HPDE6-E6E7 (cell line): Measurements from ENCODE around the gene FBLN2.
A peak's percentile ranks its signal among the peaks of the same experiment; 100 is the strongest.

ENCODE experiments used
- DNase-seq: peaks from one replicate; pipeline ENCODE4 v3.0.0; 2011; ENCODE audit warnings: missing footprints; ENCODE audit errors: extremely low spot score

FBLN2 gene

DNA sequence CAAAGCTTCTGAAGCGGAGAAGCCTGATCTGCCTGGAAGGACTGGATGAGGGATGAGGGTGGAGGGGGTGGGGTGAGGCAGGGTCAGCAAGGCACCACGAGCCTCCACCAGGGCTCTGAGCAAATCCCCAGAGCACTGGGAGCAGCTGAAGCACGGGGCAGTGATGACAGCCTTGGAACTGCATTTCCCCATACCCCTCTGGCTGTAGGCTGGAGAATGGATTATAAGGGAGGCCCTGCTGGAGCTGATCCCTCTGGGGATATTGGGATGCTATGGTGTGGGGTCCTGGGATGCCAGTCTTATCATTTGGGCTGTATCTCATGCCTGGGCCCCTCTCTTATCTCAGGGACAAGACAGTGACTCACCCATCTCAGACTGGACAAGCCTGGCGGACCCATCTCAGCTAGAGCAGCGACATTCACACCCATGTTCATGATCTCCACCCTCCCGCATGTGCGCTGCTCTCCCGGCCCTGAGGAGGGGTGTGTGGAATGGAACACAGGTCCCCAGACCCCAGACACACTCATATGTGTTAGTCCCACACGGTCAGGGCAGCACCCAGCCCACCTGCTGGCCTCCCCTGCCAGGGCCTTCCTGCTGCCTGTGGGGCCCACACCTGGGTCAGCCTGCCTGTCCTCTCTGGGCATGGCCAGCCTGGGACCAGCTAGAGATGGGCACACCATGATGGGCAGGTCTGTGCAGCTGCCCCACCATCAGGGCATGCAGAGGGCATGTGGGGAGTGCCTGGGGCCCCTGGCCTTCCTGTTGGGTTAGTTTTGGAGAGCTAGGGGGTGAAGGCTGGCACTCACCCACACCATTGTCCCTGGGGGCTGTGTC lies 97.1 kb downstream of the FBLN2 start:
- no peak for DNase-seq

DNA sequence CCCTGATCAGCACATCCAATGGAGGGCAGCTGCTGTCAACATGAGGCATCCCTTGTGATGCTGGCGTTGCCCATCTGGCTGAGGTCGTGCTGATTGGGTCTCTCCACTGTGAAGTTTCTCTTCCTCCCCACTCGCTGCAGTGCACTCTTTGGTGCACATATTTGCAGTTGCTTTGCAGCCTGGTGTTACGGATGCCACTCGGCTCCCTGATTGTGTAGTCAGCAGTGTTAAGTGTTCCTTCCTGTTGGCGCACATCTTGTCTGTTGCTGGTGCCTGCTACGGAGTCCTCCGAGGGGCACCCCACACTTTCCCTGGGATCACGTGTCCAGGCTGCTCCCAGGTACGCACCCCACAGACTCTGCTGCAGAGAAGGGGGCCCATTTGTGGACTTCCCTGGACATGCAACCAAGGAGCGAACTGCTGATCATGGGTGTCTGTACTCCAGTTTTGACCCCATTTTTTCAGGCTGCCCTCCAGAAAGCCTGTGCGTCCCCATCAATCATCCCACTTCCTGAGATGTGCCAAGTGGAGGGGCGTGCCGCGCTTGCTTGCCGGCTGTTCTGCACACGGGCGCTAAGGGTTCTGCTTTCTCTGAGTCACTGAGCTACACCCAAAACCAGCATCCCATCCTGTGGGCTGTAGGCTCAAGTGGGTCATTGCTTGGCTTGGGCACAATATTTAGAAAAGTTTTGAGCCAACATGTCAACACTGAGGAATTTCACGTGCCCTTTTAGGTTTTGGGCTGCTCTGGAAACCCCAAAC lies 98.6 kb downstream of the FBLN2 start:
- DNase-seq = no peak

DNA sequence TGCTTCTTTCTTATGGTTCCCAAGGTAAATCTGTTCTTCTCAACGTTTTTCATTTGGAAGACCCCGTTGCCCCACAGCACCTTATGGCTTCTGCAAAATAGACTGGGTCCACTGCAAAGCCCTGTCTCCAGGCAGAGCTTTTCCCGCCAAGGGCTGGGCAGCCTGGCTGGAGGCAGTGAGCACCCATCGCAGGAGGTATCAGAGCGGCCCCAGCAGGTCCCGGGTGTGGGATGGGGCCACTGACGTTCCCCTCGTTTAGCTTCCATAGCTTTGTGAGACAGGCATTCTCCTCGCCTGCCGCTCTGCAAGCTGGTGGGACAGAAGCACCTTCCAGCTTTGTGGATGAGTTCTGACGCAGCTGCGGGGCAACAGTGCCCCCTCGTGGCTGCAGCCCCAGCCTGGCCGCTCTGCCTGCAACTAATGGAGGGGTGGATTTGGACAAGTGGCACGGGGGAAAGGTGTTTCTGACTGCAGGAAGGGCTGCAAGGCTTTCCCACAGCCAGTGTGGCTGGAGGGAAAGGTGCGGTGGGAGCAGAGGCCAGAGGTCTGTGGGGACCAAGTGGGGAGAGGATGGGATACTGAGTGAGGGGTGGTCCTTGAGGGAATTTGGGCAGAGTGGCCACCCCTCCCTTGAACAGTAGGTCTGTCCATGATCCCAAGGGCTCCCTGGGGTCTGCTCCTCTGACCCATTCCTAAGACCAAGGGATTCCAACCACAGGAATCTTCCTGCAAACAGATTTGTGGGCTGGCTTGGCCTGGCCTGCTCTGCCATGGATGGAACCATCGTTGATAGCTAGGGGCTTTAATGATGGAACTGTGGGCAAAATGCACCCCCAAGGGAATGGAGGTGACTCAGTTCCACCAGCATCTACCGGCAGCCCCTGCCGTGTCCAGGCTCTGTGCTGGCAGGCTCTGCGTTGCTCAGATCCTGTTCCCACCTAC lies 99.4 kb downstream of the FBLN2 start:
- DNase-seq = peak; percentile 57

DNA sequence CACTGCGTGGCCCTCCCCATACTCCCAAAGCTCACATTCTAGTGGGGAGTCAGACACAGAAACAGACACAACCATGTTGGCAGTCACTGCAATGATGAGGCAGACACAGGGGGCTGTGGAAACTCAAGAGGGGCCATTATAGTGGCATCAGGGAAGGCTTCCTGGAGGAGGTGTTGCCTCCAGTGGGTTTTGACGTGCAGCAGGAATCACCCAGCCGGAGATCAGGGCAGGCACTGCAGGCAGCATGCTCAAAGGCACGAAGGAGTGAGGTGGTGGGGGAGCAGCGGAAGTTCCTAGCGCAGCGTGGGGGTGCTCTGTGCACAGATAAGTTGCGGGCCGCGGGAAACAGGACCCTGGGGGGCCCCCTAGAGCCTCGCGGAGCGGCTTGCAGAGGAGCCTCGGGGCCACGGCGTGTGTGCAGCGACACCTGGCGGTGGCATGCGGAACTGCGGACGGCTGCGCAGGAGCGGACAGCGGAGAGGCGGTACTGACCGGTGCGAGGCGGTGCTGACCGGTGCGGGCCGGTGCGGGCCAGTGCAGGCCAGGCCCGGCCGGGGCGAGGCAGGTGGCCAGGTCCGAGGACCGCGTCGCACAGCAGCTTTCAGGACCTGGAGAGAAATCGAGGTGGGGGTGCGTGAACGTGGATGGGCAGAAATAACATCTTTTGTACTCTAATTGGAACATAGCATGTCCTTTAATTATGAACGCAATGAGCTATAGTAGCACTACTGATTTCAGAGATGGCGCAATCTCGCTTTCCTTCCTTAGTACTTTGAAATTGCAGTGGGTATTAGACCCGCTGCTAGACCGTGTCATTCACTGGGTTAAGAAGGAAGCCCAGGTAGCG lies 101.5 kb downstream of the FBLN2 start:
- DNase-seq = no peak

DNA sequence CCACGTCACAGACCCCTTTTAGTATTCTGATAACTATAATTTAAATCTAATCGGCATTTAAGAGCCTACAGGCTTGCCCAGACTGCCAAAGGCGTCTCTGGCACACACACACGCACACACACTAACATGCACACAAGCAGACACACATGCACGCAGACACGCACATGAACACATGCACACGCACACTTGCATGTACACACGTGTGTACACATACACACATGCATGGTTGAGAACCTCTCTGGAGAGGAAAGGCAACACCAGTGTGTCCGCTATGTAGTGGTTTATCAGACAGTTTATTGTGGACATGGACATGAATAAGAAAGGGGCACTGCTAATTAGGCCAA lies 102.1 kb downstream of the FBLN2 start:
- no peak for DNase-seq

DNA sequence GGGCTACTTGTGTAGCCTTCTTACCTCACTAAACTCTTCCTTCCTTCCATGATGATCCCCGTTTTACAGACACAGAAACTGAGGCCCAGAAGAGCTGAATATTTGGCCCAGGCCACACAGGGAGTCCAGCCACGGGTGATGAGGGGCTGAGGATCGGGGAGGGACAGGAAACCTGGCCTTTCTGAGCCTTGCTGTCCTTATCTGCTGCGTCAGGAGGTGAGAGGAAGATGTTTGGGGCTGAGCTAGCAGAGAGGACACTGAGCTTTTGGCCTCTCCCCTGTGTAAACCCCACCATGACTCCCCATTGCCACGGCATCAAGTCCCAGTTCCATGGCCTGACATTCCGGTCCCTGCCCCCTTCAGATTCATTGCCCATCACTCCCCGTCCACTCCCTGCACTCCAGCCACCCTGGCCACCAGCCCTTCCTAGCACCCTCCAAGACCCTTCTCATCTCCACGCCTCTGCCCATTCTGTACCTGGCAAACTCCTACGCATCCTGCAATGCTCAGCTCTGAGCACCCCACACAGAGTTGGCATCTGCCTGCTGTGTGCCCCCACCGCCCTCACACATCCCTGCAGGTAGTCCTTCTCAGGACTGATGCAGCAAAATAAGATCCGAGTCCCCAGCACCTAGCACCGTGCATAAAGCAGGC lies 103.0 kb downstream of the FBLN2 start:
- no peak for DNase-seq

DNA sequence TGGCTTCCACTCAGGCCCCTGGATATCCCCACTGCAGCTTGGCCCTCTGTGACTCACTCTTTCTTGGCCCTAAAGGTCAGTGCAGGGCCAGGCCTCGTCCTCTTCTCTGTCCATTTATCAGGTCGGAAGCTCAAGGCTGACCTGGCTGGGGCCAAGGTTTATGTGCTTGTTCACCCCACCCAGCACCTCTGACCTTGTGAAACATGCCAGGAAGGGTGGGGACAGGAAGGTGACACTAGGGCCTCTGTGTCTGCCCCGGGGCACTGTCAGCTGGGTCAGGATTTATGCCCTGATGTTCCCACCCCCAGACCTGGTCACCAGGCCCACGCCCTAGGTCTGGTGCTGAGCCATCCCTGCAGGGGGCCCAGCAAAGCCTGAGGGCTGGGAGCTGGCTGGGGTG lies 103.8 kb downstream of the FBLN2 start:
- DNase-seq = no peak

DNA sequence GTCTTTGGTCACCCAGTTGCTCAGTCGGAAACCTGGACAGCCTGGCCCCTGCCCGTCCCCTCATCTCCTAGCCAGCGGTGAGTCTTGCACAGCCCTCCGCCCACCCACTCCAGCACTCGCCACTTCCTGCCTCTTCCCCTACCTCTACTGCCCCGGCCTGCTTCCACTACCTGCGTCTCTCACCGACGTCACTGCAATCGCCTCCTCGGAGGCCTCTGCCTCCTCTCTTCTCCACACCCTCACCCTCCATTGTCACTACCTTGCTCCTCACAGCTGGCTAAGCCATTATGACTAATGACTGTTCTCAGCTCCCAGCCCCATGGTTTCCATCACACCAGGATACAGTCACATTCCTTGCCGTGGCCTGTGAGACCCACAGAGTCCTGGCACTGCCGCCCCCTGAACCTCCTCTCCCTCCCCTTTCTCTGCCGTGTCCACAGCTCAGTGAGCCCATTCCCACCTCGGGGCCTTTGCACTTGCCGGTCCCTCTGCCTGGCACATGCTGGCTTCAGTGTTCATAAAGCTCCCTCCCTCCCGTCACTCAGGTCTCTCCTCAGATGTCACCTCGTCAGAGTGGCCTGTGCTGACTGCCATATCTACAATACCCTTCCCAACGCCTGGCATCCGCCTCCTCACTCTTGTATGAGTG lies 104.8 kb downstream of the FBLN2 start:
- no peak for DNase-seq

DNA sequence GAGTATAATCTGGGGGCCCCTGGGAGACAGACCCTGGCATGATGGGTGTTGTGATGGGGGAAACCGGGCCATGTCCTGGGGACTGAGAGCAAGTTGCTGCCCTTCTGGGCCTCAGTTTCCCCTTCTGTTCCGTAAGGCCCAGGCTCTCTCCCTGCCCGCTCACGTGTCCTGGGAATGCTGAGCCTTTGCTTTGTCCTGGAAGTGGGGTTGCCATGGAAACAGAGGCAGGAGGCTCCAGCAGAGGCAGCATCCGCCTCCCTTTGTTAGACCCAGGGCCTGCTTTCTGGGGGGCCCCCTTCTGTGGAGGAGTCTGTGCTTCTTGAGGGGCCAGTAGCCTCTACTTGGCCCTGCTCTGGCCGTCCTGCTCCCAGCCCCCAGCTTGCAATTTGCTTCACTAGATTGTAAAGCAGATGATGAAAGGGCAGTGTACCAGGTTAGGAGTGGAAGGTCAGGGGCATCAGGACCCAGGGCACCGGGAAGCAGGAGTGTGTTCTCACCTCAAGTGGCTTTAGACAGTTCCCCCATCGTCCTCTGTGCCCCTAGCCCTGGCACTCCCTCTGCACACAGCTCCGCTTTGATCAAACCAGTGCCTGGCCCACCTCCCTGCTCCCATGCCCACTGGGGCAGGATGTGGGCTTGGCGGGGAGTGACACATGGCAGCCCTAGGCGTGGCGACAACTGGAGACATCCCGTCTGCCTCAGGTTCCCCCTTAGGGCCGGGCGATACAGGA lies 105.6 kb downstream of the FBLN2 start:
- no peak for DNase-seq

DNA sequence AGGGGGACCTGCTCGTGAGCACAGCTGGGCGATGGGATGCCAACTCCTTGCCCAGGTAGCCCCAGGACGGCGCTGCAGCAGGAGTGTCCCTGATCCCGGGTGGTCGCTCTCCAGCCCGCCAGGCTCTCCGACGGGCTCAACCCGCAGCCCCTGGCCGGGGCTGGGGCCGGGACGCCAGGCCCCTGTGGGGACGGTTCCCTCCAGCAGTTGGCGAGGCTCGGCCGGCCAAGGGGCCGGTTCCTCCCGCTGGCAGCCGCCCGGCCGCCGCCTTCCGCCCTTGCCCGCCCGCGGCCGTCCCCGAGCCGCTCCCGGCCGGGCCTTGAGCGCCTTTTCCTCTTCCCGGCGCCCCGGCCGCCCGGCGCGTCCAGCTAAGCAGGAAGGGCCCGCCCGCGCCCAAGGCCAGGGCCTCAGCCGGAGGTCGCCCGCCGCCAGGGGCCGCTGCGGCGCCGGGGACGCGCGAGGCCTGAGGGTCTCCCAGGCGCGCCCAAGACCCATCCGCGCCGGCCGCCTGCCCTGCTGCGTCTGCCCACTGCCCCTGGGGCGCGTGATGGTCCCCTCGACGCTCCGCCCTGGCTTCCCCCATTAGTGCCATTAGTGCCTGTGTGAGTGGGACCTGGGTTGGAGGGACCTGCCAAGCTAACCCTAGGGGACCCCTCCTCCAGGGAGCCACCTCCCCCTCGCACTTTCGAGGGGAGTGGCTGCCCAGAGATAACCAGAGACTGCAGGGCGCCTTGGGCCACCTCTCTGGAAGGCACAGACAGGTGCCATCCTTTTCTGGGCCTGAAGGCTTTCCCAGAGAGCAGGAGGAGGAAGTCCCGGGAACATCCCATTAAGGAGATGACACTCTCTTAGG lies 106.4 kb downstream of the FBLN2 start:
- DNase-seq = no peak

DNA sequence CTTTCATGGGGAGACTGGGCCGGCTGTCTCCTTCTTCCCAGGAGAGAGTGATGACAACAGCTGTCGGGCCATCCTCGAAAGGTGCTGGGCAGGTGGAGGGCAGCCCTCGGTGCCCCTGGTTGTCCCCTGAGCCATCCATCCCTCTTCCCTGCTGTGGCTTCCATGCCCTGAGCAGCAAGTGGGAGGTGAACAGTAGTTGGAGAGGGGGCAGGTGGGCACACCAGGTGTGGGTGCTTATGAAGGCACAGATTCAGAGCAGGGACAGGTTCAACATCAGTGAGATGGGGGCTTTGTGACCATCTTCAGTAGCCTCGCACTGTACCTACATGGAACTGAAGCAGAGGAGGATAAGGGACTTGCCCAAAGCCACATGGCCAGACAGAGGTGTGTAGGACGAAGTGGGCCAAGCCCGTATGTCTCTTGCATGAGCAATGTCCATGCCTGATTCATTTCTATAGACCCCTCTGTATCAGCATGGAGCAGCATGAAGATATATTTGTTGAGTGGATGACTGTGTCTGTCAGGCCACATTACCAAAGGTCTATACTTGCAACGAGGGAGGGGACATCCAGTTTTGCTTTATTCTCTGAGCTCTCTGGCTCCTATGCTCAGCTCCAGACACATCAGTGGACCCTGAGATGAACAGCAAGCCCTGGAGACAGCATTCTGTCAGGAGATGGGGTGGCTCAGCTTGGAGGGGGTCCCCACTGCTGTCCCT lies 107.8 kb downstream of the FBLN2 start:
- no peak for DNase-seq

DNA sequence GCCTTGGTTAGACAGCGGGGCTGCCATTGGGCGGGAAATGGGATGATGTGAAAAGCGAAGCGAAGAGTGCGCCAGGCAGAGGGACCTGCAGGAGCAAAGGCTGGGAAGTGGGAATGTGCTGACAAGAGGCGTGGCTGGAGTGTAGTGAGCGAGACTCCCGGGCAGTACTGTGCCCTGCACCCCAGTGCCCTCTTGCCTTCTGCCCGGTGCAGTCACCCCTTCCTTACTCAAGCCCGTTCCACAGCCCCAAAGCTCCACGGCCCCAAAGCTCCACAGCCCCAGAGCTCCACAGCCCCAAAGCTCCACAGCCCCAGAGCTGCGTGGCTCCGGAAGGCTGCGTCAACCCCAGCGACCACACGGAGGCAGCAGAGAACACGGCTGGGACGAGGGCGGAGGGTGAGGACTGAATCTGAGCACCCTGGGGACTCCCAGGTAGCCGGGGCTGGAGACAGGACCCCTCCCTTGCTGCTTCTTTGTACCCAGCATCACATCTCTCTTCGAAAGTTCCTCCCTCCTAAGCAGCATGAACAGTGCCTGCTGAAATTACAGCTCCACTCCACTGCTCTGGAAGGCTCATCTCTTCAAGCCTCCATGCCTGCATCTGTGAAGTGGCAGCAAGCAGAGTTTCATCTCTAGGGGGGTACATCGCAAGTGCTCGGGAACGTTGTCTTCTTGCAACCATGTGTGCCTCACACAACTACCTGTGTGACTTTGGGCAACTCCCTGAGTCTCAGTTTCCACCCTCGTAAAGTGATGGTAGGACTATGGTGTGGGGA lies 108.9 kb downstream of the FBLN2 start:
- peak; percentile 62 for DNase-seq

DNA sequence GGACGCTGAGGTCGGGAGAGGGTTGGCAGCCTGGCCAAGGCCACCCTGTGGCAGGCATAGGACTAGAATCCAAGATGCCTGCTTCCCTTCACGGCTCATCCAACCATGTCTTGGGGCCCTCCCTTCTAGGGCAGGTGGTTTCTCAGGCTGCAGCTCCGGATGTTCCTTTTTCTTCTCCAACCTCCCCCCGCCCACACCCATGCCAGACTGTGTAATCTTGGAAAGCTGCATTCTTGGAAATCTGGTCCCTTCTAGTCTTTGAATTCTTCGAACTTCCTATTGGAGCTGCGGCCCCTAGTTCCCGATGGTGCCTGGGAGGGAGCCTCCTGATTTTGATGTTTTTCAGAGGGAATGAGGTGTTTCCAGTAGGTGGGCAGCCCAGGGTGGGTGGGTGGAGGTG lies 109.8 kb downstream of the FBLN2 start:
- no peak for DNase-seq

DNA sequence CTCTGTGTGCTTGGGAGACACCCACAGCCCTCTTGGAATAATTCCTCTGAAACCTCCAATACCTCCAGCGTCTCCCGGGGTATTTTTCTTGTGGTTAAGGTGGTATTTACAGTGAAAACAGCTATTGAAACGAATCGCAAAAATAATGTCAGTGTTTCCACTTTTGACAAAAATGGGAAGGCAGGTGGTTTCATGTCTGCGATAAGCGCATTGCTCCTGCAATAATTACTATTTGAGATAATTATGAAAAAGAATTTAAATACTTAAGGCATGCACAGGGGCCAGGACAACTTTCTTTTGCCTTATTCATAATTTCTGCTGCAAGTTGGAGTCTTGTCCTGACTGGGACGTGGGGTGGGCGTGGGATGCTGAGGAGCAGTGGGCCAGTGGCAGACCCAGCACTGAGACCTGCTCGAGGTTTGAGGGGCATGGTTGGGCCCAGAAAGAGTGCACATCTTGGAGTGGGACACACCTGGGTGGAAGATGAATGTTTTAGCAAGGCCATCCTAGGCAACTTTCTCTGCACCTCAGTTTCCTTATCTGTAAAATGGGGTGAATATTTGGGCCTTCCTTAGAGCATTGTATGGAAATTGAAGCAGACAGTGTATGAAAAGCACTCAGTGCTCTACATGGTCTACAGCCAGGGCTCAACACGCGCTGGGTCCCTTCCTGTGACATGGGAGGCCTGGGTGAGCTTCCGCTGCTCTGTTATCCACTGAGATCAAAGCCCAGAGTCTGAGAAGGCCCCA lies 110.5 kb downstream of the FBLN2 start:
- no peak for DNase-seq

DNA sequence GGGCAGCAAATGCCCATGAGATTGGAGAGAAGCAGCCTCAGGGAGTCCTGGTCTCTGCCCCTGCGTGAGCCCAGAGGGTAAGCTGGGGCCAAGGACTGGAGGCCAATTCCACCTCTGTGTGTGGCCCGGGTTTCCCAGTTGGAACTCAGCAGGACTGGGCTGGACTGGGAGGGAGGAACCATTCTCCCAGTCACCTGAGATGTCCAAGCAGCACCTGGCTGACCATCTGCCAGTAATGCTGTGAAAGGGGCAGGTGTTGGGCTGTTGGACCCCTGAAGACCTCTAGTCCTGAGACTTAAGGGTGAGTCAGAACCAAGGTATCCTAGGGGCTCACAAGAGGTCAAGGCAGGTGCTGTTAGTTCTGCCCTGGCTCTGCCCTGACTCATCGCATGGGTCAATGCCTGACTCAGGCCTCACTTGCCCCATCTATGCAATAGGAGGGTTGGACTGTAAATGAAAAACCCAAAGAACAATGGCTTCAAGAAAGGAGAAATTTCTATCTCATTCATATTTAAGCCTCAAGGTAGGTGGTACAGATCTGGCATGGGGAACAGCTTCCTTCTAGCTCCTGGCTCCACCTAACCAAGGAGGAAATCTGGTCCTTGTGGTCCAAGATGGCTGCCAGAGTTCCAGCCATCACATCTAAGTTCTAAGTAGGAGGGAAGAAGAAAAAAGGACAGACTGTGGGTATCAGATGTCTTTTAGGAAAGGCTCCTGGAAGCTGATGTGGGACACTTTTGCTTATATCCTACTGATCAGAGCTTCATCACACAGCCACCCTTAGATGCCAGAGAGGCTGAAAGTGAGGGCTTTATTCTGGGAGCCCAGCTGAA lies 111.3 kb downstream of the FBLN2 start:
- DNase-seq = no peak
